ENCODE measurements around the gene ZNF213.
A peak's percentile ranks its signal among the peaks of the same experiment; 100 is the strongest.

DNA sequence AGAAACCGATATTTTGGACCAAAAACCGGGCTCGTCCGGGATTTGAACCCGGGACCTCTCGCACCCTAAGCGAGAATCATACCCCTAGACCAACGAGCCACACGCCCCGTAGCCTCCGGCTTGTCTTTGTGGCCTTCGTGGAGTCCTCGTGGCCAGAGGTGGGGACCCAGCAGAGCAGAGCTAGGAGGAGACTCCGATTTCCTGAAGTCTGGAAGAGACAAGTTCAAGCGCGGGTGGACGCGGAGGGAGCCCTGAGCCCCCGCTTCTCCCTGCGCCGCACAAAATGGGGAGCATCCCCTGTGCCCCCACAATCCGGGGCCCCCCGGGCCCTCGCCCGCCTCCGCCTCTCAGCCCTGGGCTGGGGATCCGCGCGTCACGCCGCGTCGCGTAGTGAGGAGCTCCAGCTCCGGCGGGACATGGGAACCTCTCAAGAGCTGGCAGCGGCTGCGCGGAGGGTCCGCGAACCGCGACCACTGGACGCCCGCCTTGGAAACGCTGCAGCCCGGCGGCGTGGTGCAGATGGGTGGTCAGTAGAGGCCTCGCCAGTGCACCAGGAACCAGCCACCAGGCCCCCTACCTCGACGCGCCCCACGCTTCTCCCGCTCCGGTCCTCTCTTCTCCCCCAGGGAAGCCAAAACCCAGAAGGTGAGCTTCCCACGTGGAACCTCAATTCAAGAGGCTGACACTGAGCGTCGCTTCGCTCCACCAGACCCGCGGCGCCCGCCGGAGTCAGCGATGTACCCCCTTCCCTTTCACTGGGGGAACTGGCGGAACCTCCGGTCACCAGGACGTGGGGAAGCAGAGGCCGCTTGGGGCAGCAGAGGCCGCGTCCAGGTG is 48.0 kb downstream of the ZNF213 start:
- TF ChIP-seq, protein P1, sequence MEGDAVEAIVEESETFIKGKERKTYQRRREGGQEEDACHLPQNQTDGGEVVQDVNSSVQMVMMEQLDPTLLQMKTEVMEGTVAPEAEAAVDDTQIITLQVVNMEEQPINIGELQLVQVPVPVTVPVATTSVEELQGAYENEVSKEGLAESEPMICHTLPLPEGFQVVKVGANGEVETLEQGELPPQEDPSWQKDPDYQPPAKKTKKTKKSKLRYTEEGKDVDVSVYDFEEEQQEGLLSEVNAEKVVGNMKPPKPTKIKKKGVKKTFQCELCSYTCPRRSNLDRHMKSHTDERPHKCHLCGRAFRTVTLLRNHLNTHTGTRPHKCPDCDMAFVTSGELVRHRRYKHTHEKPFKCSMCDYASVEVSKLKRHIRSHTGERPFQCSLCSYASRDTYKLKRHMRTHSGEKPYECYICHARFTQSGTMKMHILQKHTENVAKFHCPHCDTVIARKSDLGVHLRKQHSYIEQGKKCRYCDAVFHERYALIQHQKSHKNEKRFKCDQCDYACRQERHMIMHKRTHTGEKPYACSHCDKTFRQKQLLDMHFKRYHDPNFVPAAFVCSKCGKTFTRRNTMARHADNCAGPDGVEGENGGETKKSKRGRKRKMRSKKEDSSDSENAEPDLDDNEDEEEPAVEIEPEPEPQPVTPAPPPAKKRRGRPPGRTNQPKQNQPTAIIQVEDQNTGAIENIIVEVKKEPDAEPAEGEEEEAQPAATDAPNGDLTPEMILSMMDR (IDR thresholded peaks at IDR 0.05): peak in 3 of 6 experiments; percentile 9 to 47 (median 19)
- no peak for TF ChIP-seq POLR2A (IDR thresholded peaks at IDR 0.05)

All from esophagus squamous epithelium (tissue), 4 donors.